ENCODE data around the gene PLCH2.

Gene PLCH2

DNA sequence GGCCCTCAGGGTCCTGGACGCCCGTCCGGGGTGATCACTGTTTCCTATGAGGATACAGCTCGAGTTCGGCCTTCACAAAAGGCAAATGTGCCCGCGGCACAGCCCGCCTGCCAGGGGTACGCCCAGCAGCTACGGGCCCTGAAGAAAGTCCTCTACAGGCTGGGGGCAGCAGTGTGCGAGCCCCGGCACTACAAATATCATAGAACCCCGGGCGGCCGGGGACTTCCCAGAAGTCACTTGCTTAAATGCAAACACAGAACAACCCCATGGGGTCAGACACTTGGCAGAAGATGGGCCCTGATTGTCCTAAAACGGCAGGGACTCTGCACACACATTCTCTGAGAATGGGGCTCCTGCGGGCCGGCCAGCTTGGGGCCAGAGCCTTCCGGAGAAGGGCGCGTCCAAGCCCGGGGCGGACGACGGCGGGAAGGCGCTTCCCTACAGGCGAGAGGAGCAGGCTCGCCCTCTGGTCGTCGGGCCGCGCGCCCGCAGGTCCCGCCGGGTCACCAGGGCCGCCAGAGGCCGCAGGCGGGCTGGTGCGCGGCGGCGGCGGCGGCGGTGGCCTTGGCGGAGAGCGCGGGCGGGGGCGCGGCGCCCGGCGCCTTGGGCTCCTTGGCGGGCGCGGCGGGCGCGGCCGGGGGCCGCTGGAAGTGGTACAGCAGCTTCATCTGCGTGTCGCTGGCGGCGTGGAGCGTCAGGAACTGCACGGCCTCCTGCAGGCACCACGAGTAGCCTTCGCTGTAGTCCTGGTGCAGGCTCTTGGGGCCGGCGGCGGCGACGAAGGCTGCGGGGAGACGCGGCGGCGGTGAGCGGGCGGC is 53.1 kb downstream of the PLCH2 start:
- Histone ChIP-seq H3K9ac (ENCODE audit: low read length) (no peak overlapping the region), H3K4me2 (ENCODE audit: low read length) (no peak overlapping the region), H3K36me3 (ENCODE audit: insufficient read depth, low read length) (no peaks in the 10 kb centered on the region), H3K4me3 (ENCODE audit: low read depth, low read length, poor library complexity, severe bottlenecking) (no peak overlapping the region), H3K27me3 (ENCODE audit: insufficient read depth, low read length) (0 out of 2 replicates have a peak, but pooled peaks cover 12% of the 10 kb centered on the region), H3K9me2 (ENCODE audit: low read depth, low read length) (no peaks in the 10 kb centered on the region), H2AFZ (ENCODE audit: low read length) (no peak overlapping the region), H3K4me1 (ENCODE audit: insufficient read depth, low read length, severe bottlenecking) (peaks cover 20% of the 10 kb centered on the region), H4K20me1 (ENCODE audit: insufficient read depth, low read length) (no peaks in the 10 kb centered on the region), H3K79me2 (ENCODE audit: insufficient read depth, low read length) (peaks cover 16% of the 10 kb centered on the region), H3K27ac (ENCODE audit: low read depth, low read length, poor library complexity, severe bottlenecking) (no peak overlapping the region), H3K9me3 (ENCODE audit: low read length) (no peaks in the 10 kb centered on the region), H3F3A (ENCODE audit: insufficient read depth, low read length) (no peaks in the 10 kb centered on the region)
- TF ChIP-seq CTCF (IDR thresholded peaks at IDR 0.05; ENCODE audit: low read length): no peak
- no peak for TF ChIP-seq EZH2 (IDR thresholded peaks at IDR 0.05; ENCODE audit: borderline replicate concordance, low read length)

- no peaks in the 10 kb centered on the region for H4K20me1 ChIP-seq (ENCODE audit: insufficient read depth, low read length)
- H3K4me3 ChIP-seq (ENCODE audit: low read depth, low read length, poor library complexity, severe bottlenecking): no peak within 1 kb of the TSS
- H2AFZ ChIP-seq (ENCODE audit: low read length): no peak within 1 kb of the TSS
- peaks cover 9% of the 10 kb centered on the region for H3K79me2 ChIP-seq (ENCODE audit: insufficient read depth, low read length)
- no peak within 1 kb of the TSS for H3K9ac ChIP-seq (ENCODE audit: low read length)
- no peaks in the 10 kb centered on the region for H3K9me2 ChIP-seq (ENCODE audit: low read depth, low read length)
- H3K9me3 ChIP-seq (ENCODE audit: low read length): no peaks in the 10 kb centered on the region
- H3K27me3 ChIP-seq (ENCODE audit: insufficient read depth, low read length): 0 out of 2 replicates have a peak, but pooled peaks cover 17% of the 10 kb centered on the region
- H3K4me2 ChIP-seq (ENCODE audit: low read length): no peak within 1 kb of the TSS
- no peaks in the 10 kb centered on the region for H3K36me3 ChIP-seq (ENCODE audit: insufficient read depth, low read length)
- H3K4me1 ChIP-seq (ENCODE audit: insufficient read depth, low read length, severe bottlenecking): peaks cover 12% of the 10 kb centered on the region
- TF ChIP-seq EZH2 (IDR thresholded peaks at IDR 0.05; ENCODE audit: borderline replicate concordance, low read length): no peak
- TF ChIP-seq CTCF (IDR thresholded peaks at IDR 0.05; ENCODE audit: low read length): no peak
- no peak within 1 kb of the TSS for H3K27ac ChIP-seq (ENCODE audit: low read depth, low read length, poor library complexity, severe bottlenecking)
- H3F3A ChIP-seq (ENCODE audit: insufficient read depth, low read length): no peaks in the 10 kb centered on the region
Measured at GRCh38 chr1:2529784-2530512, 53.9 kb downstream of the PLCH2 start, which contains the start of gene HES5. TSS of gene HES5 (minus strand) at chr1:2530263. CDS start at chr1:2530164, 99 bp downstream.

GRCh38 chr1:2530513-2531361 is 54.6 kb downstream of the PLCH2 start:
- Histone ChIP-seq H3K79me2 (ENCODE audit: insufficient read depth, low read length) (0 out of 2 replicates have a peak, but pooled peaks cover under 1% of the 10 kb centered on the region), H3K4me3 (ENCODE audit: low read depth, low read length, poor library complexity, severe bottlenecking) (no peak overlapping the region), H3K9ac (ENCODE audit: low read length) (no peak overlapping the region), H3K27me3 (ENCODE audit: insufficient read depth, low read length) (0 out of 2 replicates have a peak, but pooled peaks cover 17% of the 10 kb centered on the region), H3K9me2 (ENCODE audit: low read depth, low read length) (no peaks in the 10 kb centered on the region), H3K36me3 (ENCODE audit: insufficient read depth, low read length) (no peaks in the 10 kb centered on the region), H3K27ac (ENCODE audit: low read depth, low read length, poor library complexity, severe bottlenecking) (no peak overlapping the region), H3K4me1 (ENCODE audit: insufficient read depth, low read length, severe bottlenecking) (peaks cover 6% of the 10 kb centered on the region), H3F3A (ENCODE audit: insufficient read depth, low read length) (no peaks in the 10 kb centered on the region), H3K9me3 (ENCODE audit: low read length) (no peaks in the 10 kb centered on the region), H2AFZ (ENCODE audit: low read length) (no peak overlapping the region), H3K4me2 (ENCODE audit: low read length) (no peak overlapping the region), H4K20me1 (ENCODE audit: insufficient read depth, low read length) (no peaks in the 10 kb centered on the region)
- no peak for TF ChIP-seq EZH2 (IDR thresholded peaks at IDR 0.05; ENCODE audit: borderline replicate concordance, low read length)
- no peak for TF ChIP-seq CTCF (IDR thresholded peaks at IDR 0.05; ENCODE audit: low read length)
